A204.1 (cell line): Measurements from ENCODE around the gene AEBP1.

ENCODE experiments used
- FAIRE-seq: peaks from 2 replicates; lab custom pipeline; 2012; peaks lifted over from hg19 to GRCh38; lab: Jason Lieb, UNC

AEBP1 gene

DNA sequence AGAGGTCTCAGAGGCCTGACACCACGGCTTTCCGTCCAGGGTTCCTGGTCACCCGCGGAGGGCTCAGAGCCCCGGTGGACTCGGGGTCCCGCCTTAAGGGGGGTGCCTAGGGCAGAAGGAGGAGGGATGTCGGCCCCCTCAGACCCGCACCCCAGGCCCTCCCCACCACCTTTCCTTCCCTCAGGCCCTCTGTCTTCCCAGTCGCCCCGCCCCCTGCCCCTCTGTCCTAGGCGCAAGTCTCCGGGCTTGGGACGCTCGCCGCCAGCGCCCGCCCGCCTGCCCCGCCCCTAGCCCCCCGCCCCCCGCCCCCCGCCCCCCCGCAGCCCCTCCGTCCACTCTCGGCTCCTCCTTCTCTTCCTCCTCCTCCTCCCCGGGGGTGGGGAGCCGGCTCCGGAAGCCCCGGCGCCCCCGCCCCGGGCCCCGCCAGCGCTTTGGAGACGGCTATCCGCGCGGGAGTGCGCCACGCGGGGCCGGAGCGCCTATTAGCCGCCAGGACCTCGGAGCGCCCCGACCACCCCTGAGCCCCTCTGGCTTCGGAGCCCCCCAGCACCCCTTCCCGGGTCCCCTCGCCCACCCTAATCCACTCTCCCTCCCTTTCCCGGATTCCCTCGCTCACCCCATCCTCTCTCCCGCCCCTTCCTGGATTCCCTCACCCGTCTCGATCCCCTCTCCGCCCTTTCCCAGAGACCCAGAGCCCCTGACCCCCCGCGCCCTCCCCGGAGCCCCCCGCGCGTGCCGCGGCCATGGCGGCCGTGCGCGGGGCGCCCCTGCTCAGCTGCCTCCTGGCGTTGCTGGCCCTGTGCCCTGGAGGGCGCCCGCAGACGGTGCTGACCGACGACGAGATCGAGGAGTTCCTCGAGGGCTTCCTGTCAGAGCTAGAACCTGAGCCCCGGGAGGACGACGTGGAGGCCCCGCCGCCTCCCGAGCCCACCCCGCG is at the start of gene AEBP1:
Gene AEBP1 (plus strand): TSS at position 423 of the 937 bp plus-strand sequence. CDS start 321 bp downstream, at position 744.
- no peak for FAIRE-seq

GRCh38 chr7:44056681-44057080 is 47.5 kb upstream of the AEBP1 start:
- FAIRE-seq = no peak

DNA sequence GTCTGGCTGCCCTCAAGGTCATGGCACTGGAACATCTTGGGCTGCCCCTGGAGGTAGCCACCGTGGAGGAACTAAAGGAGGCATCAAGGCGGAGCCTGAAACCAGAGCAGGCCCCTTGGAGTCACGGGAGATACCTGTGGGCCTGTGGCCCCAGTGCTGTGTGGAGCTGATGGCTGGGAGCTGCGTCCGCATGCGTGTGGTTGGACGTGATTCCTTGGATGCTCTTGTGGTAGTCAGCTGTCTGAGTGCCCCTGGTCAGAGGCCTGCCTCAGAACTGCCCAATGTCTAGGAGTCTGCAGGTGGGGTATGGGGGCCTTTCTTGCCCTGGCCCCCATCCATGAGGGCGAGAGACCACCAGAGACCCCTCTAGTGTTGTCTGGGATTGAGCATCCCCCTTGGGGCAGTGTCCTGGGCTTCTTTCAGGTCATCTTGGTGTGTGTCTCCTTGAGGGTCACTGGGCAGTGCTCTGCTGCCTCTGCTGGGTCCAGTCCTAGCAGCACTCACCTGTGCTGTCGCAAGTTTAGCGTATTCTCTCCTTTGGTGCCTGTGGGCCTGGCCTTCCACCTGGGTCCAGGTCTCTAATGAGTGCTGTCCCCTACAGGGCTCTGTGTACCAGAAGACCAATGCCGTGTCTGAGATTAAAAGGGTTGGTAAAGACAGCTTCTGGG is 46.8 kb upstream of the AEBP1 start:
- FAIRE-seq = no peak

GRCh38 chr7:44057849-44058758 is 46.0 kb upstream of the AEBP1 start:
- FAIRE-seq = no peak

GRCh38 chr7:44058759-44059218 is 45.4 kb upstream of the AEBP1 start:
- no peak for FAIRE-seq

GRCh38 chr7:44059219-44060090 is 44.7 kb upstream of the AEBP1 start:
- FAIRE-seq = no peak

DNA sequence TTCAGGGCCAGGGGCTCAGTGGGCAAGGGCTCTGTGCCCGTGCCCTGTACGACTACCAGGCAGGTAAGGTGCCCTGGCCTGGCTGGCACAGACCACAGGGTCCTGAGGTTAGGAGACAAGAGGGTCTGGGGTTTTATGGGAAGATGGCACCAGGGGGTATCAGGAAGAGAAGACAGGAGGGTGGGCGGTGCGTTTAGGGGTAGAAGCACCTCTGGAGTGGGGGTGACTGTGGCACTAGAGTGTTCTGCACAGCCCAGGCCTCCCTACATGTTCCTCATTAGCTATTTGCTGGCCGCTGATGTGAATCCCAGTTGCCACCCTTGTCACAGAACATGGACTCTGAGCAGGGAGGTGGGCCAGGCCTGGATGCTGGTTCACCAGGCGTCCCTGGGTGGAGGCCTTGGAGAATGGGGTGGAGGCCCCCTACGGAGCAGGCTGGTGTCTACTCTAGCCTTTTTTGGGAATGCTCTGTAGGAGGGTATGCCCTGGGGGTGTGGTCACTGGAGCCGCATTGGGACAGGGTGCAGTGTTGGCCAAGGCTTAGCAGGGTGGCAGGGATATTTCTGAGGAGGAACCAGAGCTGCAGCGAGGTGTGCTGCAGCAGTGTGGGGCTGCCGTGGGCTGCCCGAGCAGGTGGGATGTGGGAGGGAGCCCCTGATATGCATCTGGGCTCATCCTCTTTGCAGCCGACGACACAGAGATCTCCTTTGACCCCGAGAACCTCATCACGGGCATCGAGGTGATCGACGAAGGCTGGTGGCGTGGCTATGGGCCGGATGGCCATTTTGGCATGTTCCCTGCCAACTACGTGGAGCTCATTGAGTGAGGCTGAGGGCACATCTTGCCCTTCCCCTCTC is 43.8 kb upstream of the AEBP1 start:
- FAIRE-seq = no peak

DNA sequence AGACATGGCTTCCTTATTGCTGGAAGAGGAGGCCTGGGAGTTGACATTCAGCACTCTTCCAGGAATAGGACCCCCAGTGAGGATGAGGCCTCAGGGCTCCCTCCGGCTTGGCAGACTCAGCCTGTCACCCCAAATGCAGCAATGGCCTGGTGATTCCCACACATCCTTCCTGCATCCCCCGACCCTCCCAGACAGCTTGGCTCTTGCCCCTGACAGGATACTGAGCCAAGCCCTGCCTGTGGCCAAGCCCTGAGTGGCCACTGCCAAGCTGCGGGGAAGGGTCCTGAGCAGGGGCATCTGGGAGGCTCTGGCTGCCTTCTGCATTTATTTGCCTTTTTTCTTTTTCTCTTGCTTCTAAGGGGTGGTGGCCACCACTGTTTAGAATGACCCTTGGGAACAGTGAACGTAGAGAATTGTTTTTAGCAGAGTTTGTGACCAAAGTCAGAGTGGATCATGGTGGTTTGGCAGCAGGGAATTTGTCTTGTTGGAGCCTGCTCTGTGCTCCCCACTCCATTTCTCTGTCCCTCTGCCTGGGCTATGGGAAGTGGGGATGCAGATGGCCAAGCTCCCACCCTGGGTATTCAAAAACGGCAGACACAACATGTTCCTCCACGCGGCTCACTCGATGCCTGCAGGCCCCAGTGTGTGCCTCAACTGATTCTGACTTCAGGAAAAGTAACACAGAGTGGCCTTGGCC is 43.0 kb upstream of the AEBP1 start:
- no peak for FAIRE-seq

- FAIRE-seq = no peak
These were observed 42.4 kb upstream of the AEBP1 start for GRCh38 chr7:44061645-44062179.

- no peak for FAIRE-seq
These were observed 41.8 kb upstream of the AEBP1 start for GRCh38 chr7:44062180-44062902.

DNA sequence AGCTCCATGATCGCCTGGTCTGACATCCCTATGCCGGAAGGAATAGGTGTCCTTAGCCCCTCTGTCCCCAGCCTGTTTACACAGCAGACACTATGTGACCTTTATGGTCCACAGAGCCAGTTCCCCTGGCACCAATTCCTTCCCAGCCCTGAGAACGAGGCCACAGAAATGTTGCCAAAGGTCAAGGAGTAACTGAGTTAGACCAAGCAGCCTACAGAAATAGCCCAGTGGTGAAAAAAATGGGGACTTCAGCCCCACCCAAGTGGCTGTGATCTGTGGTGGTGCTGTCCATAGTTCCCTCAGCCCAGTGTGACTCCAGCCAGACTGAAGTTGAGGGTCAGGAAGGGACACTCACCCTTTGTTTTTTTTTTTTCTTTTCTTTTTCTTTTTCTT is 41.2 kb upstream of the AEBP1 start:
- FAIRE-seq = no peak

GRCh38 chr7:44063547-44063893 is 40.6 kb upstream of the AEBP1 start:
- no peak for FAIRE-seq

- no peak for FAIRE-seq
These were observed 40.1 kb upstream of the AEBP1 start for GRCh38 chr7:44063894-44064651.

GRCh38 chr7:44064791-44065430 is 39.2 kb upstream of the AEBP1 start:
- no peak for FAIRE-seq

DNA sequence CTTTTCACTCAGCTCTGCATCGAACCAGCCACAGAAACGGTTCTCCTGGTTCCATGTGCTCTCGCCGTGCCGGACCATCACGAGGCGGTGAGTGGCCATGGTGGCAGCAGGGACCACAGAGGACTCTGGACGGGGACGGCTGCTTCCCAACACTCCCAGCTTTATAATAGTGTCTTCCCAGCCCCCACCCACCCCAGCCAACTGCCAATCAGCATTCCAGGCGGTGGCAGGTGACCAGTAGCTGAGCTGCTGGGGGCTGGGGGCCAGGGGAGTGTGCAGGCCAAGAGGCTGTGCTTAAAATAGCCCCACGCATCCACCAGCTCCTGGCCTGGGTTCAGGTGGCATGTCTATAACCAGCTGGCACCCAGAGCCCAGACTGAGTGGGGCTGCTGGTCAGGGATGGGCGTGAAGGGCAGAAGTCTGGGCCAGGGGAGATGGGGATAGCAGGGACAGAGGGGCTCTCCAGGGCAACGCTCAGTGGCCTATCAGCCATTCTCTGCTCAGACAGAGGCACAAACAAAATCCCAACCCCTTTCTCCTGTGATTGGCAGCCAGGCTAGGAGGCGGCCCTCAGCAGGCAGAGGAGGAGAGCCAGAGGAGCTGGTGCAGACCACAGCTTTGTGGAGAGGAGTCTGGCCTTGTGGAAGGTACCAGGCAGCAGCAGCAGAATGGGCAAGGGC is 38.6 kb upstream of the AEBP1 start, which contains the start of gene PGAM2:
Gene PGAM2 (minus strand): TSS at position 137 of the 680 bp plus-strand sequence. CDS start 38 bp downstream, at position 99.
- FAIRE-seq = no peak

GRCh38 chr7:44066111-44066460 is 38.1 kb upstream of the AEBP1 start:
- FAIRE-seq = no peak

GRCh38 chr7:44066494-44067063 is 37.6 kb upstream of the AEBP1 start:
- FAIRE-seq = no peak
